Measurements from ENCODE around the gene COQ10A. TPM values are rescaled to one million over a fixed set of nuclear protein-coding genes. Genes with fewer than 3 reads are reported as not detected.
"Not testable (repeated sequence)": the region's sequence is repeated elsewhere in the genome, so short reads cannot be mapped to it uniquely, and the experiment has no call there.

Gene COQ10A
- total RNA-seq, 1 donor from 2014 or later: 18.6 TPM

GRCh38 chr12:56267443-56268071, 815 bp downstream of the COQ10A start:
- intact Hi-C loops (cut with micrococcal nuclease): loop anchor here (1.0 to 5.0 kb wide), 6 partner anchors 33 to 149 kb away; partner anchors contain the start of genes CNPY2, CS, ESYT1 and ZC3H10

- intact Hi-C loops (cut with micrococcal nuclease): no loop called here
Observed at GRCh38 chr12:56271031-56271430, 4.3 kb downstream of the COQ10A start.

- intact Hi-C loops (cut with micrococcal nuclease): not testable (repeated sequence)
Observed at GRCh38 chr12:56272468-56272867, 5.7 kb downstream of the COQ10A start.

- intact Hi-C loops (cut with micrococcal nuclease): no loop called here
Observed at GRCh38 chr12:56274299-56274698, 7.6 kb downstream of the COQ10A start.

GRCh38 chr12:56278905-56279304, 12.2 kb downstream of the COQ10A start:
- intact Hi-C loops (cut with micrococcal nuclease): no loop called here

- intact Hi-C loops (cut with micrococcal nuclease): no loop called here
Observed at GRCh38 chr12:56280849-56281248, 14.1 kb downstream of the COQ10A start.

GRCh38 chr12:56282030-56282429, 15.3 kb downstream of the COQ10A start:
- intact Hi-C loops (cut with micrococcal nuclease): no loop called here

- intact Hi-C loops (cut with micrococcal nuclease): no loop called here
Observed at GRCh38 chr12:56282579-56282978, 15.8 kb downstream of the COQ10A start.

GRCh38 chr12:56284263-56284662, 17.5 kb downstream of the COQ10A start:
- intact Hi-C loops (cut with micrococcal nuclease): not testable (repeated sequence)

GRCh38 chr12:56286044-56286830, 19.5 kb downstream of the COQ10A start:
- intact Hi-C loops (cut with micrococcal nuclease): no loop called here

- intact Hi-C loops (cut with micrococcal nuclease): no loop called here
Observed at GRCh38 chr12:56288705-56289387, 22.1 kb downstream of the COQ10A start.

GRCh38 chr12:56293795-56294194, 27.1 kb downstream of the COQ10A start:
- intact Hi-C loops (cut with micrococcal nuclease): no loop called here

GRCh38 chr12:56296295-56296694, 29.6 kb downstream of the COQ10A start:
- intact Hi-C loops (cut with micrococcal nuclease): no loop called here

GRCh38 chr12:56297400-56297799, 30.7 kb downstream of the COQ10A start:
- intact Hi-C loops (cut with micrococcal nuclease): no loop called here

GRCh38 chr12:56298828-56299227, 32.1 kb downstream of the COQ10A start:
- intact Hi-C loops (cut with micrococcal nuclease): loop anchor here (1.0 to 2.0 kb wide), 2 partner anchors 40 to 150 kb away; partner anchors contain the start of genes ANKRD52 and TIMELESS

GRCh38 chr12:56299308-56299852, 32.6 kb downstream of the COQ10A start:
- intact Hi-C loops (cut with micrococcal nuclease): loop anchor here (1.0 to 2.0 kb wide), 2 partner anchors 41 to 150 kb away; partner anchors contain the start of genes ANKRD52 and TIMELESS

GRCh38 chr12:56299853-56300643, 33.3 kb downstream of the COQ10A start, which contains the start of gene CS:
CS (minus strand) TSS chr12:56300330; CDS start chr12:56300201, 129 bp downstream.
- intact Hi-C loops (cut with micrococcal nuclease): loop anchor here (1.0 to 2.0 kb wide), 10 partner anchors 16 to 182 kb away; partner anchors contain the start of genes ANKRD52, NABP2, PAN2 and SPRYD4

- intact Hi-C loops (cut with micrococcal nuclease): loop anchor here (1.0 to 2.0 kb wide), 8 partner anchors 15 to 183 kb away; partner anchors contain the start of genes NABP2, PAN2, SPRYD4 and STAT2
Observed at GRCh38 chr12:56300644-56301464, 34.1 kb downstream of the COQ10A start.

- intact Hi-C loops (cut with micrococcal nuclease): no loop called here
Observed at GRCh38 chr12:56304276-56304675, 37.5 kb downstream of the COQ10A start.
